Measurements from ENCODE around the gene SEMA4B.

- TF ChIP-seq CTCF (IDR thresholded peaks at IDR 0.05 in 8 of 11, conservative IDR thresholded peaks at IDR 0.05 in 3 of 11) (no peak), POLR2A (IDR thresholded peaks at IDR 0.05) (no peak), POLR2AphosphoS5 (IDR thresholded peaks at IDR 0.05) (peak in 2 of 3 donors; percentile 7 to 39)
Observed at GRCh38 chr15:90210593-90210992, 9.5 kb downstream of the SEMA4B start.
